ACC112 (cell line): ENCODE measurements around the gene SSX2IP.
"Not testable (repeated sequence)": the region's sequence is repeated elsewhere in the genome, so short reads cannot be mapped to it uniquely, and the experiment has no call there.

Experiments used
- H2AFZ ChIP-seq: fragments of 200-600 bp; sonication (generic); one replicate; pipeline ENCODE4 v1.6.0; 2017; ENCODE audit warnings: antibody characterized with exemption, low read length; ENCODE audit not compliant: unreplicated experiment
- H3K27ac ChIP-seq: fragments of 200-600 bp; sonication (generic); 2 replicates; pipeline ENCODE4 v1.5.1; 2014; ENCODE audit warnings: low read depth, mild to moderate bottlenecking, antibody characterized with exemption, low read length, moderate library complexity
- H3K27me3 ChIP-seq: fragments of 200-600 bp; sonication (generic); 2 replicates; pipeline ENCODE4 v1.6.1; 2014; ENCODE audit warnings: mild to moderate bottlenecking, antibody characterized with exemption, low read length, moderate library complexity, mixed read lengths; ENCODE audit not compliant: insufficient read depth
- H3K36me3 ChIP-seq: fragments of 200-600 bp; sonication (generic); 2 replicates; pipeline ENCODE4 v1.6.1; 2016; ENCODE audit warnings: mild to moderate bottlenecking, antibody characterized with exemption, low read length, moderate library complexity, mixed read lengths; ENCODE audit not compliant: insufficient read depth
- H3K4me1 ChIP-seq: fragments of 200-600 bp; sonication (generic); one replicate; pipeline ENCODE4 v1.6.1; 2016; ENCODE audit warnings: low read length, mixed read lengths; ENCODE audit not compliant: insufficient read depth, unreplicated experiment, control insufficient read depth
- H3K4me3 ChIP-seq: fragments of 200-600 bp; sonication (generic); 2 replicates; pipeline ENCODE4 v1.5.1; 2014; ENCODE audit warnings: mild to moderate bottlenecking, low read depth, low read length
- H3K79me2 ChIP-seq: fragments of 200-600 bp; sonication (generic); one replicate; pipeline ENCODE4 v1.6.0; 2016; ENCODE audit warnings: low read length; ENCODE audit not compliant: control insufficient read depth, unreplicated experiment, insufficient read depth

SSX2IP gene

GRCh38 chr1:84598846-84599741 lies 91.2 kb downstream of the SSX2IP start:
- Histone ChIP-seq H3K36me3 (no peaks in the 10 kb centered on the region), H3K4me1 (peaks cover 36% of the 10 kb centered on the region), H2AFZ (peak overlapping the region; percentile 81), H3K27ac (peak overlapping the region; percentile 86), H3K27me3 (no peaks in the 10 kb centered on the region), H3K4me3 (peak overlapping the region; percentile 51), H3K79me2 (no peaks in the 10 kb centered on the region)

- peaks cover 32% of the 10 kb centered on the region for H3K4me1 ChIP-seq
- H3K79me2 ChIP-seq: no peaks in the 10 kb centered on the region
- peak overlapping the region; percentile 86 for H3K27ac ChIP-seq
- no peaks in the 10 kb centered on the region for H3K27me3 ChIP-seq
- H2AFZ ChIP-seq: no peak overlapping the region
- peak overlapping the region; percentile 51; the same call in 1 of the 2 replicates for H3K4me3 ChIP-seq
- H3K36me3 ChIP-seq: no peaks in the 10 kb centered on the region
Observed at GRCh38 chr1:84598418-84598817, 91.8 kb downstream of the SSX2IP start.

- Histone ChIP-seq H3K79me2 (no peaks in the 10 kb centered on the region), H3K27ac (no peak overlapping the region), H2AFZ (no peak overlapping the region), H3K27me3 (no peaks in the 10 kb centered on the region), H3K4me3 (no peak overlapping the region), H3K4me1 (peaks cover 27% of the 10 kb centered on the region), H3K36me3 (no peaks in the 10 kb centered on the region)
Observed at GRCh38 chr1:84597011-84597410, 93.2 kb downstream of the SSX2IP start.

GRCh38 chr1:84594959-84595358 lies 95.3 kb downstream of the SSX2IP start:
- not testable (repeated sequence) for H3K36me3 ChIP-seq, H3K27me3 ChIP-seq, H3K4me3 ChIP-seq, H3K79me2 ChIP-seq, H3K27ac ChIP-seq, H2AFZ ChIP-seq
- peaks cover 17% of the 10 kb centered on the region for H3K4me1 ChIP-seq
